Fibroblast of lung (primary cell): ENCODE measurements around the gene CXorf49B.

Source experiments
- EZH2 ChIP-seq: IDR thresholded peaks from 2 replicates; pipeline ENCODE4 v1.5.1; 2012; ENCODE audit warnings: low read length, control low read depth, mild to moderate bottlenecking; ENCODE audit errors: missing control alignments
- TF ChIP-seq, protein P1 (sequence below), 2 donors: IDR thresholded peaks in 1 of 2; conservative IDR thresholded peaks in 1 of 2; 1 replicate in 1 of 2; 2 replicates in 1 of 2; pipeline ENCODE4 v1.5.1; 2011 to 2012; ENCODE audit warnings: low read length in 2 of 2, control low read depth in 1 of 2, inconsistent platforms in 1 of 2, low read depth in 1 of 2, mild to moderate bottlenecking in 1 of 2

DNA sequence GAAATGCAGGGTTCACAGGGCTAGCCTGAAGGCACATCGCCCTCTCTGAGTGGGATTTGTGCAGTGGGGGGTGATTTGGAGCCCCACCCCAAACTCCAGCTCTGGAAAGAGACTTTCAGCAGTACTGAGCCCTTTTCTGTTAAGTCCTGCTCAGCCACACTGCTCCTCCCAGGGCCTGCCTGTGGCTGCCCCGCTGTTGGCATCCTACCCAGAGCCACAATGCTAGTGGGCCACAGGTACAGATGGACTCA, 52.7 kb downstream of the CXorf49B start:
- TF ChIP-seq, protein P1, sequence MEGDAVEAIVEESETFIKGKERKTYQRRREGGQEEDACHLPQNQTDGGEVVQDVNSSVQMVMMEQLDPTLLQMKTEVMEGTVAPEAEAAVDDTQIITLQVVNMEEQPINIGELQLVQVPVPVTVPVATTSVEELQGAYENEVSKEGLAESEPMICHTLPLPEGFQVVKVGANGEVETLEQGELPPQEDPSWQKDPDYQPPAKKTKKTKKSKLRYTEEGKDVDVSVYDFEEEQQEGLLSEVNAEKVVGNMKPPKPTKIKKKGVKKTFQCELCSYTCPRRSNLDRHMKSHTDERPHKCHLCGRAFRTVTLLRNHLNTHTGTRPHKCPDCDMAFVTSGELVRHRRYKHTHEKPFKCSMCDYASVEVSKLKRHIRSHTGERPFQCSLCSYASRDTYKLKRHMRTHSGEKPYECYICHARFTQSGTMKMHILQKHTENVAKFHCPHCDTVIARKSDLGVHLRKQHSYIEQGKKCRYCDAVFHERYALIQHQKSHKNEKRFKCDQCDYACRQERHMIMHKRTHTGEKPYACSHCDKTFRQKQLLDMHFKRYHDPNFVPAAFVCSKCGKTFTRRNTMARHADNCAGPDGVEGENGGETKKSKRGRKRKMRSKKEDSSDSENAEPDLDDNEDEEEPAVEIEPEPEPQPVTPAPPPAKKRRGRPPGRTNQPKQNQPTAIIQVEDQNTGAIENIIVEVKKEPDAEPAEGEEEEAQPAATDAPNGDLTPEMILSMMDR (conservative IDR thresholded peaks at IDR 0.05 in 1 of 2, IDR thresholded peaks at IDR 0.05 in 1 of 2; ENCODE audit: low read depth in 1 of 2, low read length in 2 of 2), result no peak
- no peak for TF ChIP-seq EZH2
